ENCODE results near the gene NEK3.

The NEK3 gene

DNA sequence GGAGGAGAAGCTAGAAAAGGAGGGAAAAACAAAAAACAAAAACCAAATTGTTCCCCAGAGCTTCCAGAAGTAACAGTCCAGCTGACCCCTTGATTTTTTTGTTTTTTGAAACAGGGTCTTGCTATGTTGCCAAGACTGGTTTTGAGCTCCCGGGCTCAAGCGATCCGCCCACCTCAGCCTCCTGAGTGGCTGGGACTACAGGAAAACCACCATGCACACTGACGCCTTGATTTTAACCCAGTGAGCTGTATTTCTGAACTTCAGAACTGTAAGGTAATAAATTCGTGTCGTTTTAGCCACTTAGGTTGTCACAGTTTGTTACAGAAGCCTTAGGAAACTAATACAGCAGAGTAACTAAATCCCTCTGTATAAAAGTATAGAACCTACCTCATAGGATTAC is 1.1 kb upstream of the NEK3 start:
- Mint-ChIP-seq H3K4me1 (ENCODE audit: low read depth) (peaks cover 54% of the 10 kb centered on the region), H3K36me3 (ENCODE audit: low read depth) (peaks cover 7% of the 10 kb centered on the region), H3K4me3 (peak overlapping the region; percentile 19), H3K27ac (no peak overlapping the region), H3K9me3 (no peaks in the 10 kb centered on the region), H3K27me3 (ENCODE audit: low read depth) (peaks cover 4% of the 10 kb centered on the region)
- no peak for DNase-seq (ENCODE audit: low spot score)

DNA sequence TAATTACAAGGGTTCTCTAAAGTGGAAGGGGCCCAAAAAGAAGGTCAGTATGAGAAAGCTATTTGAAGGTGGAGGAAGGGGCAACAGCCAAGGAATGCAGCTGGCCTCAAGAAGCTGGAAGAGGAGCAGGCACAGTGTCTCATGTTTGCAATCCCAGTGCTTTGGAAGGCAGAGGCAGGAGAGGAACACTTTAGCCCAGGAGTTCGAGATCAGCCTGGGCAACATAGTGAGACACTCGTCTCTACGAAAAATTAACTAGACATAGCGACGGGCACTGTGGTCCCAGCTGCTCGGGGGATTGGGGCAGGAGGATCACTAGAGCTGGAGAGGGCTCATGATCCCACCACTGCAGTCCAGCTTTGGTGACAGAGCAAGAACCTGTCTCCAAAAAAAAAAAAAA is 656 bp upstream of the NEK3 start:
- peak overlapping the region; percentile 80 for H3K4me3 Mint-ChIP-seq
- H3K36me3 Mint-ChIP-seq (ENCODE audit: low read depth), result peaks cover 5% of the 10 kb centered on the region
- H3K27ac Mint-ChIP-seq, result peak overlapping the region; percentile 76
- no peak for DNase-seq (ENCODE audit: low spot score)
- H3K4me1 Mint-ChIP-seq (ENCODE audit: low read depth), result peaks cover 54% of the 10 kb centered on the region
- H3K9me3 Mint-ChIP-seq, result no peaks in the 10 kb centered on the region
- peaks cover 4% of the 10 kb centered on the region for H3K27me3 Mint-ChIP-seq (ENCODE audit: low read depth)

DNA sequence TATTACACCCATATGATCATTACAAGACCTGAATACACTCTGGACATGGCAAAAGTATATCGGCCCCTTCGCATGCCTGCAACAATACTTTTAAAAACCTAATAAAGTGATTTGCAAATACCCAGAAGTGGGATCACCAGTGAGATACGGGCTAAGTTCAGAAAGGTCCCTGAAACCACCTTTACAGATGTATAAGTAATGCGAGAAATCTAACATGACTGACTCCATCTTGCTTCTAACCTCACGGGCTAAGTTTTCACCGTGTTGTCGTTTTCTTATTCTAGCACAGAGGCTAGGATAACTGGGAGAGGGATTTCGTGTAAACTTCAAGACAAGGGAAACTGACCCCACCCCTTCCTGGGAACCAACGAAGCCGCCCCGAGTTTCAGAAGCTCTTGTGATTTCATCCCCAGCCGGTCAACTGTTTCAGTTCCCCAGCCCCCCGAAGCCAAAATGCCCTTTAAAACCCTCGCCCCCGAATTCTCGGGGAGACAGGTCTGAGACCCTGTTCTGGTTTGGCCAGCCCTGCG is 703 bp downstream of the NEK3 start:
- Mint-ChIP-seq H3K27me3 (ENCODE audit: low read depth) (peaks cover 4% of the 10 kb centered on the region), H3K4me1 (ENCODE audit: low read depth) (peaks cover 53% of the 10 kb centered on the region), H3K27ac (peak overlapping the region; percentile 88), H3K36me3 (ENCODE audit: low read depth) (peaks cover 5% of the 10 kb centered on the region), H3K4me3 (peak overlapping the region; percentile 83), H3K9me3 (no peaks in the 10 kb centered on the region)
- DNase-seq (ENCODE audit: low spot score), result no peak

DNA sequence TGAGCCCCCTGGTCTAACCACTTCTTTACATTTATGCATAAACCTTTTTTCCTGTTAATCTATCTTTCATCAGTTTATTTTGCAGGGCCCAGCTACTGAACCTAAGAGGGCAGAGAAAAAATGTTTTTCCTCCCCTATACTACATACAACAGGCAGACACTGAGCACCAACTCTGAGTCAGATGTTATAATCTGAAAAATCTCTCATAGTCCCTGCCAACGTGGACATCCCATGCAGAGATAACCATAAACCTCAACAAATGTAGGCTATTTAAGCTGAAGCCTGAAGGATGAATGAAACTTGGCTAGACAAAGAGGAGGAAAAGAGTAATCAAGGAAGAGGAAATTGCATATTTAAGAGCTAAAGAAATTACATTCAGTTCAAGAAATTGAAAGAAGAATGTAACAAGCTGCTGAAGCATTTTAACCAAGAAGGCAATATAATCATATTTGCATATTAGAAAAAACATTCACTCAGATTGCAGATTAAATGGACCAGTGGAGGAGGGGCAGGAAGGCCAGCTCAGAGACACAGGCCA is 2.6 kb downstream of the NEK3 start:
- peaks cover 37% of the 10 kb centered on the region for H3K4me1 Mint-ChIP-seq (ENCODE audit: low read depth)
- peak overlapping the region; percentile 22 for H3K27ac Mint-ChIP-seq
- peaks cover 4% of the 10 kb centered on the region for H3K27me3 Mint-ChIP-seq (ENCODE audit: low read depth)
- H3K9me3 Mint-ChIP-seq, result no peaks in the 10 kb centered on the region
- peaks cover 5% of the 10 kb centered on the region for H3K36me3 Mint-ChIP-seq (ENCODE audit: low read depth)
- H3K4me3 Mint-ChIP-seq, result peak overlapping the region; percentile 43
- DNase-seq (ENCODE audit: low spot score), result no peak

DNA sequence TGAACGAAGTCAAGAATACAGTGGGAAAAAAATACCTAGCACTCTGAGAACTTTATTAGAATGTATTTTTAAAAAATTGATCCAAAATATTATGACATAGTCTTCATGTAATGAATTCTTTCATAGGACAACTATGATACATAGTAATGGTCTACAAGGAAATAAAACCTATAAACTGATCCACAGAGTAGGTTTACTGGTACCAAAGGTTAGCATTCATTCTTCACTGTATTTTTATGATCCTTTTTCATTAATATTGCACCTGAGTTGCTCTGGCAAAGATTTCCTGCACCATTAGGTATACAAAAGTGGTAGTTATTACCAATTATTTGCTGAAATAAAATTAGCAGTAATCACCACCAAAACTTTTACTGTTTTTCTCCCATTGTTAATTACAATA is 4.2 kb downstream of the NEK3 start:
- H3K4me3 Mint-ChIP-seq, result no peak overlapping the region
- DNase-seq (ENCODE audit: low spot score), result no peak
- H3K27me3 Mint-ChIP-seq (ENCODE audit: low read depth), result peaks cover 4% of the 10 kb centered on the region
- H3K36me3 Mint-ChIP-seq (ENCODE audit: low read depth), result peaks cover 5% of the 10 kb centered on the region
- peaks cover 30% of the 10 kb centered on the region for H3K4me1 Mint-ChIP-seq (ENCODE audit: low read depth)
- no peaks in the 10 kb centered on the region for H3K9me3 Mint-ChIP-seq
- no peak overlapping the region for H3K27ac Mint-ChIP-seq

DNA sequence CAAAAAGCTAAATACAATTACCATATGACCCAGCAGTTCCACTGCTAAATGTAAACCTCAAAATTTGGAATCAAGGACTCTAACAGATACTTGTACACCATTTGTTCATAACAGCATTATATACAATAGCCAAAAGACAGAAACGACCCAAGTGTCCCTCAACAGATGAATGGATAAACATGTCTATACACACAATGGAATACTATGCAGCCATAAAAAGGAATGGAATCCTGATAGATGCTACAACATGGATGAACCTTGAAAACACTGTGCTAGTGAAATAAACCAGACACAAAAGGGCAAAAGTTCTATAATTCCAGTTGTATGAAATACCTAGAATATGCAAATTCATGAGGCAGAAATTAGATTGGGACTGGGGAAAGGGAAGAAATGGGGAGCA is 12.2 kb downstream of the NEK3 start:
- no peak for DNase-seq (ENCODE audit: low spot score)
- H3K27ac Mint-ChIP-seq, result no peak overlapping the region
- no peaks in the 10 kb centered on the region for H3K27me3 Mint-ChIP-seq (ENCODE audit: low read depth)
- no peaks in the 10 kb centered on the region for H3K9me3 Mint-ChIP-seq
- peaks cover 6% of the 10 kb centered on the region for H3K36me3 Mint-ChIP-seq (ENCODE audit: low read depth)
- H3K4me1 Mint-ChIP-seq (ENCODE audit: low read depth), result no peaks in the 10 kb centered on the region
- H3K4me3 Mint-ChIP-seq, result no peak overlapping the region

DNA sequence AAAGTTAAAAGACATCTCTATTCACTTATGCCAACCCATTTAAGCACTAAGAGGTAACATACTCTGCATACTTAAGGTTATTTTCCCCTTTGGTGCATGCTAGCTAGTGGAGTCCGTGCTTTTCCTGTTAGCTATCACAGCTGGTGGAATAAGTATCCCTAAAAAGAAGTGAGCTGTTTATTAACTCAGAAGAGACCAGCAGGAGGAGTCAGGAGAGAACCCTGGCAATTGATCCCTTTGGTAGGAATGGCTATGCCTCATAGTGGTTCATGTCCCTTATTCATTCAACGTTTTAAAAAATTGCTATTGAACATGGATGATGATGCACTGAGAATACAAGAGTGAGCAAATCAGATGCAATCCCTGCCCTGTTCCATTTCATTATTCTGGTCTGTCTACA is 18.1 kb downstream of the NEK3 start:
- Mint-ChIP-seq H3K9me3 (no peaks in the 10 kb centered on the region), H3K4me3 (no peak overlapping the region), H3K36me3 (ENCODE audit: low read depth) (peaks cover 5% of the 10 kb centered on the region), H3K27ac (no peak overlapping the region), H3K27me3 (ENCODE audit: low read depth) (no peaks in the 10 kb centered on the region), H3K4me1 (ENCODE audit: low read depth) (no peaks in the 10 kb centered on the region)
- DNase-seq (ENCODE audit: low spot score), result no peak

DNA sequence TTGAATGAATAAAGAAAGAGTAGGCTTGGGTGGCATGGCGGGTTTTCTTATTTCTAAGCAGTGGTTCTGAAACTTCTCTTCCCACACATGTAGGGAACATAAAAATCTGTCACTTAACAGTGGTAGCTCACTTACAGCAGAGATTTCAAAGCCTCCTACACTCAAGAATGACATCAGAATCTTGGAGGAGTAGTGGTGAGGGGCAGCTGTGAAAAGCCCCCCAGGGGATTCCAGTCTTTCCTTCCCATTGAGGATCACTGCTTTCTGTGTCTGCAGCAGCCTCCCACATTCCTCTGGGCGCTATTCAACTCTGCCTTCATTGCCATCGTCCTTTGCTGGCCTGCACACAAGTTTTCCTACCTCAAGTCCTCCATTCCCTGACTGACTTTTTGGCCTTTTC is 21.9 kb downstream of the NEK3 start:
- H3K4me3 Mint-ChIP-seq, result no peak overlapping the region
- no peaks in the 10 kb centered on the region for H3K9me3 Mint-ChIP-seq
- no peak for DNase-seq (ENCODE audit: low spot score)
- H3K4me1 Mint-ChIP-seq (ENCODE audit: low read depth), result no peaks in the 10 kb centered on the region
- no peaks in the 10 kb centered on the region for H3K27me3 Mint-ChIP-seq (ENCODE audit: low read depth)
- no peak overlapping the region for H3K27ac Mint-ChIP-seq
- peaks cover 9% of the 10 kb centered on the region for H3K36me3 Mint-ChIP-seq (ENCODE audit: low read depth)

DNA sequence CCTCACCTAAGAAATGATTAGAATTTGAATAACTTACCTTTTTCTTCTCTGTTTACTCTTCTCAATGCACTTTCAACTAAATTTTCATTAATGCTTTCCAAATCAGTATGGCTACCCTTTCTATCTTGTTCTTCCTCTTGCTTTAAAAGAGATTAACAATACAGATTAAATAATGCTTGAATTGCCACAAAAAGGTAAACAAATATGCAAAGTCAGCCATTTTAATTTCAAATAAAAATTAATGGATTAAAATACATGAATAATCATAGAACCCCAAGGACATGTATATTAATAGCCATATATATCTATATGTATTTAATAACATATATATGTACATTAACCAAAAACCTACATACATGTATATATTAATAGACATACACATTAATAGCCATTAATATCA is 22.6 kb downstream of the NEK3 start:
- no peak for DNase-seq (ENCODE audit: low spot score)
- no peak overlapping the region for H3K4me3 Mint-ChIP-seq
- no peaks in the 10 kb centered on the region for H3K9me3 Mint-ChIP-seq
- no peaks in the 10 kb centered on the region for H3K27me3 Mint-ChIP-seq (ENCODE audit: low read depth)
- no peak overlapping the region for H3K27ac Mint-ChIP-seq
- H3K4me1 Mint-ChIP-seq (ENCODE audit: low read depth), result no peaks in the 10 kb centered on the region
- peaks cover 9% of the 10 kb centered on the region for H3K36me3 Mint-ChIP-seq (ENCODE audit: low read depth)

DNA sequence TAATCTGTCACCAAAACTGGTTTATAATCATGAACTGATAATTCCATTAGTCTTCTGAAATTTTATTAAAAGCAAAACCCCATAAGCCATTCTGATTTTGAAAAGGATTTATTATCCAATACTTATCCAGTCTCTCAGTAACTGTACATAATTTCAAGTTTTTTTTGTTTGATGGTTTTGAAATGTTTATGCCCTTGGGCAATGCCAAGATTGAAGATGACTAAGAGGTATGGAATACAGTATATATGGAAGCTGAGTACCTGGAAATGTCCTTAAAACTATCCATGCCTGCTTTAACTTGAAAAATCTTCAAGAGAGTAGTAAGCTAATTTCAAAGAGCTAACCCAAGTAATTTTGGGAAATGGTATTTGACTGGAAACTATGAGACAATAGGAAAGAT is 28.8 kb downstream of the NEK3 start:
- Mint-ChIP-seq H3K27me3 (ENCODE audit: low read depth) (peaks cover 16% of the 10 kb centered on the region), H3K4me1 (ENCODE audit: low read depth) (peaks cover 15% of the 10 kb centered on the region), H3K4me3 (no peak overlapping the region), H3K36me3 (ENCODE audit: low read depth) (peaks cover 10% of the 10 kb centered on the region), H3K27ac (no peak overlapping the region), H3K9me3 (no peaks in the 10 kb centered on the region)
- DNase-seq (ENCODE audit: low spot score), result no peak

DNA sequence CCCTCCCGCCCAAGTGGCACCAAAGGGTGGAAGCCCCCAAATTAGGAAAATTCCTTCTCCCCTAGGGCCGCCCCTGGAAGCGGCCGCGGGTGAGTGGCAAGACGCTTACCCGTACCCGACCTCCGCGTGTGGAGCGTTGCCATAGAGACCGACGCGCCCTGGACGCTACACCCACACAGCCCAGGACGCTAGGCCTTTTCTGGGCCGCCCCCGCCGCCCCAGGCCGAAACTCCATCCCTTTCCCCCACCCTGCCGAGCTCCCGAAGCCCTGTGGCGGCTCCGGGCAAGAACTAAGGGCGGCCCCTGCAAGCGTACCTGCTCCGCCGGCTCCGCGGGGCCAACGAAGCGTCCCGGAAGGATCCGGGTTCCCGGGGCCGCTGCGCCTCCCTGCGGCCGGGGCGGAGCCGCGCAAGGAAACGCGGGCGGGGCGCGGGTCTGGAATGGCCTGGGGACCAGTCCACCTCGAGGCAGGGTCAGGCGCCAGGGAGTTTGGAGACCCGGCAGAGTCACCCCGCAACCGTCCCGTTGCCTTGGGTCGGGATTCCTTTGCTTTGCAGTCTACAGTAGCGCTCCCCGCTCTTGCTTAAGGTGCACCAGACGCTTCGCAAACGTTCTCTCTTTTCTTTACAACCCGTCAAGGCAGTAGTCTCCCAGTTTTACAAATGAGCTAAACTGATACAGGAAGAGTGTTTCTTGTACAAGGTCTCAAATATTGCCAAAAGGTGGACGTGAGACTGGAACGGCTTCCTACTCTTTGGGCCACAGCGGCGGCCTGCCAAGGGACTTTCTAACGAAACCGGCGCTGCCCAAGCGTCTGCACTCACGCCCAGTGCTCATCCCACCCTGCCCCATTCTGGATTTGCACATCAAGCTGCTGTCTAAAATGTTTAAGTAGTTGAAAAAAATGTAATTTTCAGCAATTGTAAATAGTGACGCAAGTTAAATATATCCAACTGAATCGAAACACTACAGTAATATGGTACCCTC is 30.4 kb downstream of the NEK3 start, which contains the start of gene NEK5:
Gene NEK5 (minus strand): TSS at position 360 of the 987 bp plus-strand sequence. CDS start 1,591 bp downstream, outside the sequence.
- peaks cover 19% of the 10 kb centered on the region for H3K27me3 Mint-ChIP-seq (ENCODE audit: low read depth)
- H3K9me3 Mint-ChIP-seq, result no peaks in the 10 kb centered on the region
- H3K4me1 Mint-ChIP-seq (ENCODE audit: low read depth), result peaks cover 15% of the 10 kb centered on the region
- peak within 1 kb of the TSS; percentile 56 for H3K27ac Mint-ChIP-seq
- DNase-seq (ENCODE audit: low spot score), result peak; percentile 61
- H3K4me3 Mint-ChIP-seq, result peak within 1 kb of the TSS; percentile 89
- peaks cover 10% of the 10 kb centered on the region for H3K36me3 Mint-ChIP-seq (ENCODE audit: low read depth)

DNA sequence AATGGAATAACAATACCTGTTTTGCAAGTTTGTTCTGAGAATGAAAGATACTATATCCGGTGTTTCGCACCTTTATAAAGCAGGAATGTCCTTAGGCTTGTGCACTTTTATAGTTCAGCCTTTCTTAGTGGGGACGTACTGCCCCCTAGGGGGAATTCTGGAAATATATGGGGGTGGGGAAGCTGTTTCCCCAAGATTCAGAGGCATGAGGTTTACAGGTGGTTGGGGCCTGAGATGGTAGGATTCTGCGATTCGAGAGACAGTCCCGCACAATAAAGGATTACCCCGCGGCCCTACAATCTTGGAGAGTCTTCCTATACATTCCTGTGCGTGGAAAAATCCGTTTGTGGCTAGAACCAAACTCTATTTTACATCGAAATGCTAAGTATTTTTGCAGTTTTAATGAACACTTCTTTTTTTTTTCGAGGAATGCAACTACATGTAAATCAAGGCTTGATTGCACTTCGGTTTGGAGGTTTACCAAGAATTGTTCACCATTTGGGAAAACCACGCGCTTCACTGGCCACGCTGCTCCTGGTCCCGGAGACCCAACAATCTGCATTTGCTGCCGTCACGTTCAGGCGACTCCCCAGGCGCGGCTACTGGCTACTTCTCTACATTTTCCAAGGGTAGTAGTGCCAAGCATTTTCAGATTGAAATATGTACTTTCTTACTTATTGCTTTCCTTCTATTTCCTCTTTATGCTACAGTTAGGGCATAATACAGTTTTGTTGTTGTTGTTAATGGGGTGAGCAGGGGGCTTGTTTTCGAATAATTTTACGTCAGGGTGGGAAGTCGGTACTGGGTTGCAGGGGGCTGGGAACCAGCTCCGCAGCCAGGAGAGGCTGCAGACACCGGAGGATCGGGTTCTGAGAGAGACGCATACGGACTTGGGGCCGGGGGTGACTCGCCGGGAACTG is 31.4 kb downstream of the NEK3 start:
- Mint-ChIP-seq H3K36me3 (ENCODE audit: low read depth) (peaks cover 9% of the 10 kb centered on the region), H3K4me3 (peak overlapping the region; percentile 89), H3K4me1 (ENCODE audit: low read depth) (peaks cover 15% of the 10 kb centered on the region), H3K9me3 (no peaks in the 10 kb centered on the region), H3K27ac (peak overlapping the region; percentile 56), H3K27me3 (ENCODE audit: low read depth) (peaks cover 26% of the 10 kb centered on the region)
- DNase-seq (ENCODE audit: low spot score), result peak; percentile 38

DNA sequence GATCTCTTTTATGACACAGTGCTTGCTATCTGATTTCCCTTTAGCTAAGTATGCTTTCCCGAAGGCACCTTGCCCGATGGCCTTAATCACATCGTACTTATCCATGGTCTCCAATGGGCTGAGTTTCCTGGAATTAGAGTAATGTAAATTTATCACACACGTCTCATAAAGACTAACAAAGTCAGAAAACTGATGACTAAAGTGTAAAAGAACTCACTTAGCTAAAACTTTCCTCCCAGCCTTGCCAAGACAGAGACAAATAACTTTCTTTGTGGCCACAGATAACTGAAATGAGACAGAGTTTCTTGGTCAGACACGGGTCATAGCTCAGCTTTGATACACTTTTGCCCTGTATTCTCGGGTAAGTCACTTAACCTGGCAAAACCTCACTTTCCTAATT is 32.0 kb downstream of the NEK3 start:
- Mint-ChIP-seq H3K27ac (no peak overlapping the region), H3K36me3 (ENCODE audit: low read depth) (peaks cover 7% of the 10 kb centered on the region), H3K27me3 (ENCODE audit: low read depth) (peaks cover 29% of the 10 kb centered on the region), H3K9me3 (no peaks in the 10 kb centered on the region), H3K4me1 (ENCODE audit: low read depth) (peaks cover 15% of the 10 kb centered on the region), H3K4me3 (no peak overlapping the region)
- no peak for DNase-seq (ENCODE audit: low spot score)
